Activated CD8-positive, alpha-beta memory T cell treated with anti-CD3 and anti-CD28 coated beads, Interleukin-2, amount 50 U/mL, for 24 hours (primary cell): ENCODE results near the gene KLRC4.
"Not testable (repeated sequence)": the region's sequence is repeated elsewhere in the genome, so short reads cannot be mapped to it uniquely, and the experiment has no call there.

Experiments
- DNase-seq: peaks from one replicate; pipeline ENCODE4 v3.0.0-alpha.2; 2020; ENCODE audit errors: extremely low read depth

Gene KLRC4

DNA sequence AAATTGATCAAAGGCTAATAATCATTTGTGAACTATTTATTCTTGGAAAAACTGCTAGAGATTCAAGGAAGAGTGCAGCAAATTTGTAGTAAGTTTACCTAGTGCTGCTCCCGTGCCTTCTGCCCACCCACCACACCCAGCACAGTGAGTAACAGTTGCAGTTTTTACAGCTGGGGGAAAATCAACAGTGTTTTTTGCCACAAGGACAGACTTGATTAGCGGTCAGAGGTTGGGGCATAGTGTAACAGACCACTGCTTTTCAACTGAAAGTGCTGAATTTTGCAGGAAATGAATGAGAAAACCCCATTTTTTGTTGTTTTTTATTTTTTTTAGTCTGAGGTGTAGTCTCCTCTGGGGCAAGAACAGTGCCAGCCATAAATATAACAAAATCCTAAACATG lies 12.3 kb downstream of the KLRC4 start:
- DNase-seq, result no peak

DNA sequence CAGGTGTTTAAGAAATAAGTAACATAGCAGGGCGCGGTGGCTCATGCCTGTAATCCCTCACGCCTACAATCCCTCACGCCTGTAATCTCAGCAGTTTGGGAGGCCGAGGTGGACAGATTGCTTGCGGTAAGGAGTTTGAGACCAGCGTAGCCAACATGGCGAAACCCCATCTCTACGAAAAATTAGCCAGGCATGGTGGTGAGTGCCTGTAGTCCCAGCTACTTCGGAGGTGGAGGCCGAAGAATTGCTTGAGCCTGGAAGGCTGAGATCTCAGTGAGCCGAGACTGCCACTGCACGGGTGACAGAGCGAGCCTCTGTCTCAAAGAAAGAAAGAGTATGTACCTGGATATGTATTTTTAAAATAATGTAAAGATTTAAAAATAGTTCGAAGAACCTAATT lies 13.4 kb downstream of the KLRC4 start:
- not testable (repeated sequence) for DNase-seq

DNA sequence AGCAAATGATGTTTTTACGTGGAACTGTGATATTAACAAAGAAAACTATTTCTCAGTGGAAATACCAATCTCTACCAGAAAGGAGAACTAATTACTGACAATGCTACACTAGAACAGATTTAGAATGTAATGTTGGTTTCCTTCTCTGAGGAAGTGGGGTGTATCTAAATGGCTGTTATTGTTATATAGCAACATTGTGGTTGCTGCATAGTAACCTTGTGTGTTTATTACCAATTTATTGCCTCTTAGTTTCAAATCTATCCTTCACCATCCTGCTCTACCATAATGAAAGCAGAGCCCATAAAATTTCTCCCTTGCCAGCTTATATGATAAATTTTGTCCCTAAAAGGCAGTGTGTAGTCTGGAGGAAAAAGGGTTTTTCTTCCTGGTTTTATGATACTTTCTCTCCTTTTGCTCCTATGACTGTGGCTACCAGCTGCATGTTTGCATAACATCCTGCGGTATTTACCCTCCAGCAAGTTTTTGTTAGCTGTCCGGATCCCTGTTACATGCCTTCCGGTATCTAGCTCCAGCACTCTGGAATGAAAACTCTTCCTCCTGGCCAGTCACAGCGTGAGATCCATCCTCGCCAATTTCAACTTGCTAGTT lies 14.1 kb downstream of the KLRC4 start:
- no peak for DNase-seq

DNA sequence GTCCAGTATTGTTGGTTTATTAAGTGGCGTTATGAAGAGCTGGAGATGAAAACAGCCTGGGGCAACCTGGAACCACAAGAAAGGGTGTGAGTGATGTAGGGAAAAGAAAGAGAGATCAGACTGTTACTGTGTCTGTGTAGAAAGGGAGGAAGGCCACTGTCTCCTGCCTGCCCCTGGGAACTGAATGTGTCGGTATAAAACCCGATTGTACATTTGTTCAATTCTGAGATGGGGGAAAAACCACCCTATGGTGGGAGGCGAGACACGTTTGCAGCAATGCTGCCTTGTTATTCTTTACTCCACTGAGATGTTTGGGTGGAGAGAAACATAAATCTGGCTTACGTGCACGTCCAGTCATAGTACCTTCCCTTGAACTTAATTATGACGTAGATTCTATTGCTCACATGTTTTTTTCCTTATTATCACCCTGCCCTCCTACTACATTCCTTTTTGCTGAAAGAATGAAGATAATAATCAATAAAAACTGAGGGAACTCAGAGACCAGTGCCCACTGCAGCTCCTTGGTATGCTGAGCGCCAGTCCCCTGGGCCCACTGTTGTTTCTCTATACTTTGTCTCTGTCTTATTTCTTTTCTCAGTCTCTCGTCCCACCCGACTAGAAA lies 14.9 kb downstream of the KLRC4 start:
- not testable (repeated sequence) for DNase-seq

DNA sequence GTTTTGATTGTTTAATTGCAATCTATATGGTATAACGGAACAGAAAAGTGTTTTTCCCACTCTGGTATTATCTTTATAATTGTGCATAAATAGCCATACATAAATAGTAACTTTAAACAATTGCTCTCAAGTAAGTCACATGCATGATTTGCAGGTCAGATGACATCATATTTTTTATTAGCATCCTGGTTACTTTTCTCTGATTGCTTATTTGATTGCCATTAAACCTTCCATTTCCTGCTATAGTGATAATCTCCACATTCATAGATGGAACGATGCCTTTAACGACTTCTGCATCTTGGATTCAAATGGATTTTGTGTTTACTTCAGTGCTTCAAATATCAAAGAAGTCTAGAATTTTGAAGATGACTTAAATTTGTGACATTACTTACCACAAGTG lies 16.3 kb downstream of the KLRC4 start:
- DNase-seq, result no peak

DNA sequence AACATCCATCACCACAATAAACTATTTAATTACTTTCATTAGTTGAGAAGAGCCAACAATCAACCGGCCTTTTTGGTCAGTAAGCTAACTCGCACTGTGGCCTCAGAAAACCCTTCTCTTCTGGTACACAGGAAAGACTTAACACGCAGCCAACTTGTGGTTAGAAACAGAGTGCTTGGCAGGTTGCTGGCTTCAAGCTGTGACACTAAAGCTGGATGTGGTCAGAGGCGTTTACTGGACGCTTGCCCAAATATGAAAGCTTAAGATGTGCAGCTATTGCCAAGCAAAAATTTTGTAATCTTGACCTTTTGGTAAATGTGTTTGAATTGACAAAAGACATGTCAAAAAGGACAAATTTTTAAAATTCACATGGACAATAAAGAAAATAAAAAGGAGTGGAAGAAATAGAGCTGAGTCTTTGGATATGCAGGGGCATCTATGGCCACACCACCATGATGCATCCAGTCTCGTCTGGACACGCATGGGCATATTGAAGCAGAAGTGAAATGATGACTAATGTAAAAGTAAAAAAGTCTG lies 17.1 kb downstream of the KLRC4 start:
- DNase-seq, result no peak

DNA sequence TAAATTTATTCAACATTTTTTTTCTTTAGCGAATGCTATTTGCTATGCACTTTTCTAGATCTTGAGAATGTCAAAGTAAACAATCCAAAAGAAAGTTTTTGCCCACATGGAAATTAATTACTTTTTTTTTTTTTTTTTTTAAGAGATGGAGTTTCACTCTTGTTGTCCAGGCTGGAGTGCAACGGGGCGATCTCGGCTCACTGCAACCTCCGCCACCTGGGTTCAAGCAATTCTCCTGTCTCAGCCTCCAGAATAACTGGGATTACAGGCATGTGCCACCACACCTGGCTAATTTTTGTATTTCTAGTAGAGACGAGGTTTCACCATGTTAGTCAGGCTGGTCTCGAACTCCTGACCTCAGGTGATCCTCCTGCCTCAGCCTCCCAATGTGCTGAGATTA lies 18.6 kb downstream of the KLRC4 start:
- not testable (repeated sequence) for DNase-seq

DNA sequence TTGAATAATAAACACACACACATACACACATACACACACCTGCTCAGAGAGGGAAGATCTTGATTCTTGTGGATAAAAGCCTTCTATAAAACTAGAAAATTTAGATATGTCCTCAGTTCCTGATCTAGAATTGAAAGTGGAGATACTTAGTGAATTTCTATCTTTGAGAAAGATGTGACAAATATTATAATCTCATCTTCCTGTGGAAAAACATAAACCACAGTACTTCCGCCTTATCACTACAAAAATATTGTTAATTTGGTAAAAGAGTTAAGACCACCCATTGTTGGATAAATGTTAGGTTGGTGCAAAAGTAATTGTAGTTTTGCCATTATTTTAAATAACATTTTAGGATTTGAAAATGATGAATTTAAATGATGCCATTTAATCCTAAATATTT lies 19.7 kb downstream of the KLRC4 start, which contains the start of gene KLRK1:
TSS of gene KLRK1 (minus strand) at position 138 of the 400 bp plus-strand sequence. CDS start 1,231 bp downstream, outside the sequence.
- DNase-seq, result no peak

DNA sequence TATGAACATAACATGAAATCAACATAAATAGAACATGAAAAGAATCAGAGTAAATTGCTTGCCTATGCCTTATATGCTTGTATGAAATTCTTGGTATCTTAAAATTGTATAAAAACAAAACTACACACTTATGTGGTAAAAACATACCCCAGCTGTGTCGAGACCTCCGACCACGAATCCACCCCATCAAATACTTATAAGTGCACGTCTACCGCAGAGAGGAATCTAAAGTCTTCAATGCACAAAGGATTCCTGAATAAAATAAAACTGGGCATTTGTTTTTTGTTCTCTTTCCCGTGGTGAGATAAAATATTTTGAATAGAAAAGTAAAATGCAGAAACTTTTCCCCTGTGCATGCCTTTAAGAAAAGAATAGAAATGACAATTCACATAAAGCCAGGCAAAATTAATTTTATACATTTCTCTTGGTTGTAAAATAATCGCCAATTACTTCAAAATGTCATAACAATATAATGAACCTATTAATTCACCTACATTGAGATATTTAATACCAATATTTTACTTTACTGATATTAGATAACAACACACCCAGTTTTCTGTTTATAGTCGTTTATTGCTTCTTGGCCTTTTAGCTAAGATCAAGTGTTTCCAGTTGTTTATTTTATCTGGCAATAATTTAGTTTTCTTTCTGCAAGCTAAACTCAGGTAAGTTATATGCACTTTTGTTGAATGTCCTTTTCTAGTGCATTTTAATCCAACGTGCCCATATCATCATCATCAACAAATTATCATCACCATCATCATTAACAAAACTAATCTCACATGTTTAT lies 20.7 kb downstream of the KLRC4 start:
- DNase-seq, result no peak

DNA sequence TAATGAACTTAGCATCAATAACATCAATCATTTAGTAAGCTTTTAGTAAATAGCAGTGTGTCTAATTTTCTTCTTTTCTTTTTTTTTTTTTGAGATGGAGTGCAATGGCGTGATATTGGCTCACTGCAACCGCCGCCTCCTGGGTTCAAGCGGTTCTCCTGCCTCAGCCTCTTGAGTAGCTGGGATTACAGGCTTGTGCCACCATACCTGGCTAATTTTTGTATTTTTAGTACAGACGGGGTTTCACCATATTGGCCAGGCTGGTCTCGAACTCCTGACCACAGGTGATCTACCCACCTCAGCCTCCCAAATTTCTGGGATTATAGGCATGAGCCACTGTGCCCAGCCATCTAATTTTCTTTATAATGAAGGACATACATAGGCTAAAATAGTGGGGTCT lies 22.1 kb downstream of the KLRC4 start:
- not testable (repeated sequence) for DNase-seq

DNA sequence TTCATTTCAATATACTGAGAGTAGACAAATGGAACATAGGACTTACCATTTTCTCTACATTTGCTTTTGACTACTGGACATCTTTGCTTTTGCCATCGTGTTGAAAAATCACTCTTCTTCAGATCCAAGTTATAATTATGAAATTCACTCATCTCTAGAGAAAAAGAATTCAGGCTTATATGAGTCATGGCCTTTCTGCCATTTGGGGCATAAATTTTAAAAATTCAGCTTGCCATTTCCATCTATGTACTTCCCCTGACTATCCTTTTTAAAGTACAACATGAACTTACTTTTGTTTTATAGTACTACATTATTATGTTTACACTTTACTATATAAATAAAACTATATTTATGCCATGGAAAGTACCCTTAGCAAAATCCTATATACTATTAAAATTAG lies 22.7 kb downstream of the KLRC4 start:
- DNase-seq, result no peak

DNA sequence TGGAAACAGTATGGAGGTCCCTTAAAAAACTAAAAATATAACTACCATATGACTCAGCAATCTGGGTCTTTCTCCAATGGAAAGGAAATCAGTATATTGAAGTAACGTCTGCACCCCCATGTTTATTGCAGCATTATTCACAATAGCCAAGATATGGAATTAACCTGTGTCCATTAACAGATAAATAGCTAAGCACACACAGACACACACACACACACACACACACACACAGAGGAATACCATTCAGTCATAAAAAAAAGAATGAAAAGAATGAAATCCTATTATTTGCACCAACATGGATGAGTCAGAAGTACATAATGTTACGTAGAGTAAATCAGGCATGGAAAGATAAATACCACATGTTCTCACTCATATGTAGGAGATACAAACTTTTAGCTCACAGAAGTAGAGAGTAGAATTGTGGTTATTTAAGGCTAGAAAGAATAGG lies 24.4 kb downstream of the KLRC4 start:
- no peak for DNase-seq

DNA sequence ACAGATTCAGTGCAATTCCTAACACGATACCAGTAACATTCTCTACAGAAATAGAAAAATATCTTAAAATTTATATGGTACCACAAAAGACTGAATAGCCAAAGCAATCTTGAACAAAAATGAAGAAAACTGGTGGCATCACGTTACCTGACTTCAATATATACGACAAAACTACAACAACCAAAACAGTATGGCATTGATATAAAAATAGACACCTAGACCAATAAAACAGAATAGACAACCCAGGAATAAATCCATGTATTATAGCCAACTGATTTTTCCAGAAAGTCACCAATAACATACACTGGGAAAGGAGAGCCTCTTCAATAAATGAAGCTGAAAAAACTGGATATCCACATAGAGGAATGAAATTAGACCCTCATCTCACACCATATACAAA lies 25.4 kb downstream of the KLRC4 start:
- no peak for DNase-seq

DNA sequence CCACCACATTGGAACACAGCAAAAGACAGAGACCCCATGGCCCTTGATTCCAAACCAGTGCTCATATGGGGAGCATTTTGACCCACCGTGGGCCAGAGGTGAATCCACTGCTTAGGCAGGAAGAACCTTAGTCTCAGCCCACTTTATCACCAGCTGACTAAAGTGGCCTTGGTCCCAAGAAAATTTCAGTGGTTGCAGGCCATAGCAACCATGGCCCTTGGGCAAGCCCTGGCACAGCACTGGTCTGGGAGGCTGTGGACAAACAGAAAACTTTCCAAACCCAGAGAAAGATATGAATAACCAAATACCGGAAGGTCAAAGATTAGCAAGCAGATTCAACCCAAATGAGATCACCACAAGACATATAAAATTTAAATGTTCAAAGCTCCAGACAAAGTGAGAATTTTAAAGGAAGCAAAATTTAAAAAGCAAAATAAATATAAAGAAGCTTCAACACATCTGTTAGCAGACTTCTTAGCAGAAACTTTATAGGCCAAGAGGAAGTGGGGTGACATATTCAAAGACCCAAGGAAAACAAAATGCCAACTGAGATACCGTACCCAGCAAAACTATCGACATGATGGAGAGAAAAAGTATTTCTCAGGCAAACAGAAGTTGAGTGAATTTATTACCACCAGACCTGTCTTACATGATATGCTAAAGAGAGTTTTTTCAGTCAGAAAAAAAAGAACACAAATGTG lies 27.5 kb downstream of the KLRC4 start:
- DNase-seq, result no peak

DNA sequence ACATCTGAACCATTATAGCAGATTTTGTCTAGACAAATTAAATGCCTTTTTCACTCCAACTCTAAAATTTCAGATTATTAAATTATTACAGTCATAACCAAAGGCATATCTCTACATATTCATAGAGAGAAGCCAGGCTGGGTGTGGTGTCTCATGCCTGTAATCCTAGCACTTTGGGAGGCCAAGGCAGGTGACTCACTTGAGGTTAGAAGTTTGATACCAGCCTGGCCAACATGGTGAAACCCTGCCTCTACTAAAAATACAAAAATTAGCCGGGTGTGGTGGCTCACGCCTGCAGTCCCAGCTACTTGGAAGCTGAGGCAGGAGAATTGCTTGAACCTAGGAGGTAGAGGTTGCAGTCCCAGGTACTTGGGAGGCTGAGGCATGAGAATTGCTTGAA lies 30.8 kb downstream of the KLRC4 start:
- DNase-seq, result not testable (repeated sequence)

DNA sequence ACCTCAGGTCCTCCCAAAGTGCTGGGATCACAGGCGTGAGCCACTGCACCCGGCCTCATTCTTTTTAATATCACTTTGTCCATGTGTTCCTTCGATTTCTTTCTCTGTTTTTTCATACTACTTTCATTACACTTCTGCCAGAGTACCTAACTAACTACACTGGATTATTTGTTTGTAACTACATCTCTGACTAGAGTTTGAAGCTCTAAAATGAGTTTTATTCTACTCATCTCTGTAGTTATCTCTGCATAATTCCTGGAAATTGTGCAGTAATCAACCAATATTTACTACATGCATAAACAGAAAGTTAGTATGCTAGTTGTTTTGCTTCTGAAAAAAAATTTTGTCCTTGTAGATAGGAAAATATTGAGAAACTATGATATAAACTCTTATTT lies 34.9 kb downstream of the KLRC4 start:
- no peak for DNase-seq

DNA sequence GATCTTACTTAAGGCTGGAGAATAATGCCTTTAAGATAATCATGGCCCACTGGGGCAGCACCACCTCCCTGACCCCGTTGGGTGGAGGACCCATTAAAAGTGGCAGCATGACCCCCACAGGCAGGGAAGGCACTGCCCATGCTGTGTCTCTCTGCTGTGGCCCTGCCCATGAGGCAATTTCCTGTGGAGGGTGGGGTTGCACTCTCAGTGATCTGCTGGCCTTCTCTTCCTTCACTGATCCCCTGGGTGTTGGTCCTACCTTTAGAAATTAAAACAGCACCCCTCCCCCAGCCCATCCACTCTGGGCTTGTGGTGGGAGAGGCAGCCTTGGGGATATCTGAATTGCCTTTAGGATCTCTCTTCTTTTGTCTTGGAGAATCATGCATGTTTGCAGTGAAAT lies 37.0 kb downstream of the KLRC4 start:
- no peak for DNase-seq

DNA sequence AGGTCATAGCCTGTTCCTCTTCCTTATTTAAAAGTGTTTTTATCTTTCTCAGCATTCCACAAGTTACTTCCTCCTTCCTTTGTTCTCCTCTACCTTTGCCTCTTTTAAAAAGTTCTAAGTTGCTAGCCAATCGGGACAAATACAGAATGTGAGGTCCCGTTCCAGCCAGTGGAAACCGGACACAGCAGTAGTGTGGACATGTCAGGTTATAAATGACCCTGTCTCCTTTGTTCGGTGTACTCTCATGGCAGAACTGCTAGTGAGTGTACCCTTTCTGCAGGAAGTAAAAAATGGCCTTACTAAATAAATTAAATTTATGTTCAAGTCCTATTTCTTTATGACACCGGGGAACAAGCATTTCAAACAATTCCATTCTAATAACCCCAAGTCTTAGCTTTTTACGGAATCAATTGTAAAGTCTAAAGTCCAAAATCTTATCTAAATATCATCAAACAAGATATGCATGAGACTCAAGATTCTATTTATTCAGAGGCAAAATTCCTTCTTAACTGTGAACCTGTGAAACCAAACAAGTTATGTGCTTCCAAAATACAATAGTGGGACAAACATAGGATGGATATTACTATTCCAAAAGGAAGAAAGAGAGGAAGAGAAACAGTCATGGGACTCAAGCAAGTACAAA lies 37.5 kb downstream of the KLRC4 start:
- not testable (repeated sequence) for DNase-seq

DNA sequence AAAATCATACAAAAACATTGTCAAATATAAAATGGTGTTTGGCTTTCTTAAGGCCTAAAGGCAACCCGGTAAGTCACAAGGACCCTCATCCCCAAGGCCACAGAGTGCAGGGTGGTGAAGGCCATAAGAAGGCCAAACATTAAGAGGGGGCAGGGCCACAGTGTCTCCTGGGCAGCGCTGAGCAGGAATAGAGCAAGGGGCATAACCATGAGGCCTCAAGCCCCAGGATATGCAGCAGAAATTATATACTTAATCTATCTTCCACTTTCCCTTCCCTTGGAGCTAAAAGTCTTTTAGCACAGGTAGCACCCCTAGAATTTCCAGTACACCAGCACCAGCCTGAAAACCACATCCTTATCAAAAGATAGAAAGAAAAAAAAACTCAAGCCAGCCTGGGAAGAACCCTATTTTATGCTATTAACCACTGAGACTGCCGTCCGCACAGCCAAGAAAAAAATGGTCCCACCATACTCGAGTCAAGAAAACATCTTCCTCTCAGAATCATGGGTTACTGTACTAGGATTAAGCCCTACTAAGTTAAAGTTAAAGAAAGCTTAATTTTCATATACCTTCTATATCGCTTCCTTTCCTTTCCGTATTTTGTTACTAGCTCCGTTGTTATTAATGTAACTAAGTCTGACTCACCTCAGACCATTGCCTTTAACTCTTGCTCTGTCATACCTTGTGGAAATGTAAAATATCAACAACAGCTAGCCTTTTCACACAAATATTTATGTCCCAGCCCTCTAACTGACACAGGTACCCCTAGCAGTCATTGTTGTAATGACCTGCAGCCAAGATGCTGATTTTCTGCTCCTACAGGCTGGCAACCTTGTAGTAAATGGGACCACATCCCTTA lies 39.8 kb downstream of the KLRC4 start:
- DNase-seq, result no peak
